Astrocyte (in vitro differentiated cells and primary cell): ENCODE measurements around the gene FGF23. TPM values are rescaled to one million over a fixed set of nuclear protein-coding genes. Genes with fewer than 3 reads are reported as not detected.

Experiments
- DNase-seq: peaks from one replicate; pipeline ENCODE4 v3.0.0-alpha.2; 2010; ENCODE audit warnings: low read depth
- FAIRE-seq: peaks from 2 replicates; lab custom pipeline; 2011; peaks lifted over from hg19 to GRCh38; lab: Jason Lieb, UNC
- H2AFZ ChIP-seq: 2 replicates; pipeline ENCODE4 v1.6.0; 2012; ENCODE audit warnings: low read depth, low read length, inconsistent platforms
- H3K27ac ChIP-seq: 2 replicates; pipeline ENCODE4 v1.5.1; 2011; ENCODE audit warnings: low read depth, low read length, inconsistent platforms
- H3K27me3 ChIP-seq: 2 replicates; pipeline ENCODE4 v1.6.0; 2011; ENCODE audit warnings: low read length, inconsistent platforms; ENCODE audit not compliant: insufficient read depth
- H3K36me3 ChIP-seq: 2 replicates; pipeline ENCODE4 v1.5.1; 2011; ENCODE audit warnings: low read length, inconsistent platforms; ENCODE audit not compliant: insufficient read depth
- H3K4me1 ChIP-seq: 2 replicates; pipeline ENCODE4 v1.5.1; 2011; ENCODE audit warnings: low read length, inconsistent platforms; ENCODE audit not compliant: insufficient read depth
- H3K4me2 ChIP-seq: 2 replicates; pipeline ENCODE4 v1.6.0; 2012; ENCODE audit warnings: low read length, inconsistent platforms
- H3K4me3 ChIP-seq: 2 replicates; pipeline ENCODE4 v1.5.1; 2011; ENCODE audit warnings: low read depth, mild to moderate bottlenecking, low read length, inconsistent platforms; ENCODE audit not compliant: insufficient read depth
- H3K79me2 ChIP-seq: 2 replicates; pipeline ENCODE4 v1.6.0; 2012; ENCODE audit warnings: mild to moderate bottlenecking, low read length, inconsistent platforms; ENCODE audit not compliant: insufficient read depth
- H3K9ac ChIP-seq: 2 replicates; pipeline ENCODE4 v1.6.0; 2012; ENCODE audit warnings: mild to moderate bottlenecking, low read length, inconsistent platforms
- H3K9me3 ChIP-seq: 2 replicates; pipeline ENCODE4 v1.5.1; 2012; ENCODE audit warnings: low read depth, mild to moderate bottlenecking, low read length, inconsistent platforms; ENCODE audit not compliant: insufficient read depth
- H4K20me1 ChIP-seq: 2 replicates; pipeline ENCODE4 v1.6.0; 2012; ENCODE audit warnings: low read length, inconsistent platforms; ENCODE audit not compliant: insufficient read depth
- H3K27ac Mint-ChIP-seq: one replicate; pipeline ENCODE4 v1.8.0; 2021; ENCODE audit warnings: mild to moderate bottlenecking, mixed read lengths; ENCODE audit not compliant: unreplicated experiment
- H3K27me3 Mint-ChIP-seq: one replicate; pipeline ENCODE4 v1.8.0; 2021; ENCODE audit warnings: low read depth, mixed read lengths; ENCODE audit not compliant: unreplicated experiment
- H3K36me3 Mint-ChIP-seq: one replicate; pipeline ENCODE4 v1.8.0; 2021; ENCODE audit warnings: low read depth, mixed read lengths; ENCODE audit not compliant: unreplicated experiment
- H3K4me1 Mint-ChIP-seq: one replicate; pipeline ENCODE4 v1.8.0; 2021; ENCODE audit warnings: low read depth, mixed read lengths; ENCODE audit not compliant: unreplicated experiment
- H3K4me3 Mint-ChIP-seq: one replicate; pipeline ENCODE4 v1.8.0; 2021; ENCODE audit warnings: mild to moderate bottlenecking, moderate library complexity, mixed read lengths; ENCODE audit not compliant: unreplicated experiment
- H3K9me3 Mint-ChIP-seq: one replicate; pipeline ENCODE4 v1.8.0; 2021; ENCODE audit warnings: mild to moderate bottlenecking, mixed read lengths; ENCODE audit not compliant: unreplicated experiment
- EZH2 ChIP-seq: IDR thresholded peaks from 2 replicates; pipeline ENCODE4 v1.6.1; 2012; ENCODE audit warnings: mild to moderate bottlenecking, low read length, inconsistent platforms; ENCODE audit not compliant: insufficient read depth
- total RNA-seq: library from RNA; stranded (reverse); gene quantifications from 2 replicates; pipeline ENCODE4 v1.2.1, GENCODE V29; 2021
- TF ChIP-seq, protein P1 (sequence below): IDR thresholded peaks from 2 replicates; pipeline ENCODE4 v1.5.1; 2011; ENCODE audit warnings: low read depth, mild to moderate bottlenecking, inconsistent platforms, low read length, moderate library complexity; ENCODE audit not compliant: insufficient read depth

The FGF23 gene
- total RNA-seq, 1 donor from 2014 or later: not detected

DNA sequence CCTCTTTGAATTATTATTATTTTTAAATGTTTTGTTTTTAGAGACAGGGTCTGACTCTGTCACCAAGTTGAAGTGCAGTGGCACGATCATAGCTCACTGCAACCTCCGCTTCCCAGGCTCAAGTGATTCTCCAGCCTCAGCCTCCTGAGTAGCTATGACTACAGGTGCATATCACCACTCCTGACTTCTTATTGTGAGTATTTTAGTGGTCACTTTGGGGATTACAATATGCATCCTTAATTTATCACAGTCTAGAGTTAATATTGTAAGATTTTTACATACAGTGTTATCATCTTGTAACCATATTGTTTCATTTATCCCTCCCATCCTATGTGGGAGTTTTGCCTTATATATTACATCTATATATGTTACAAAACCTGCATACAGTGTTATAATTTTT, 13.4 kb downstream of the FGF23 start:
- H3K27me3 Mint-ChIP-seq: peaks cover 5% of the 10 kb centered on the region

GRCh38 chr12:4356041-4356327, 23.5 kb downstream of the FGF23 start:
- DNase-seq: no peak
- H3K4me1 Mint-ChIP-seq: peaks cover 10% of the 10 kb centered on the region

More for the DNA sequence above, 13.4 kb downstream of the FGF23 start:
- H3K9ac ChIP-seq: no peak overlapping the region
- no peak overlapping the region for H3K4me3 Mint-ChIP-seq
- H3K9me3 ChIP-seq: no peaks in the 10 kb centered on the region
- no peaks in the 10 kb centered on the region for H4K20me1 ChIP-seq
- H3K27ac Mint-ChIP-seq: no peak overlapping the region
- no peak for TF ChIP-seq EZH2
- TF ChIP-seq, protein P1, sequence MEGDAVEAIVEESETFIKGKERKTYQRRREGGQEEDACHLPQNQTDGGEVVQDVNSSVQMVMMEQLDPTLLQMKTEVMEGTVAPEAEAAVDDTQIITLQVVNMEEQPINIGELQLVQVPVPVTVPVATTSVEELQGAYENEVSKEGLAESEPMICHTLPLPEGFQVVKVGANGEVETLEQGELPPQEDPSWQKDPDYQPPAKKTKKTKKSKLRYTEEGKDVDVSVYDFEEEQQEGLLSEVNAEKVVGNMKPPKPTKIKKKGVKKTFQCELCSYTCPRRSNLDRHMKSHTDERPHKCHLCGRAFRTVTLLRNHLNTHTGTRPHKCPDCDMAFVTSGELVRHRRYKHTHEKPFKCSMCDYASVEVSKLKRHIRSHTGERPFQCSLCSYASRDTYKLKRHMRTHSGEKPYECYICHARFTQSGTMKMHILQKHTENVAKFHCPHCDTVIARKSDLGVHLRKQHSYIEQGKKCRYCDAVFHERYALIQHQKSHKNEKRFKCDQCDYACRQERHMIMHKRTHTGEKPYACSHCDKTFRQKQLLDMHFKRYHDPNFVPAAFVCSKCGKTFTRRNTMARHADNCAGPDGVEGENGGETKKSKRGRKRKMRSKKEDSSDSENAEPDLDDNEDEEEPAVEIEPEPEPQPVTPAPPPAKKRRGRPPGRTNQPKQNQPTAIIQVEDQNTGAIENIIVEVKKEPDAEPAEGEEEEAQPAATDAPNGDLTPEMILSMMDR: no peak
- DNase-seq (no peak), FAIRE-seq (no peak)
- no peak overlapping the region for H2AFZ ChIP-seq
- no peaks in the 10 kb centered on the region for H3K27me3 ChIP-seq
- H3K27ac ChIP-seq: no peak overlapping the region
- no peak overlapping the region for H3K4me2 ChIP-seq
- no peak overlapping the region for H3K4me3 ChIP-seq
- peaks cover 2% of the 10 kb centered on the region for H3K36me3 Mint-ChIP-seq
- H3K9me3 Mint-ChIP-seq: no peaks in the 10 kb centered on the region
- no peaks in the 10 kb centered on the region for H3K4me1 ChIP-seq
- peaks cover 4% of the 10 kb centered on the region for H3K4me1 Mint-ChIP-seq
- no peaks in the 10 kb centered on the region for H3K79me2 ChIP-seq
- H3K36me3 ChIP-seq: no peaks in the 10 kb centered on the region

More at GRCh38 chr12:4356041-4356327, 23.5 kb downstream of the FGF23 start:
- Mint-ChIP-seq H3K9me3 (peaks cover 3% of the 10 kb centered on the region), H3K27ac (no peak overlapping the region), H3K4me3 (peak overlapping the region; percentile 1), H3K27me3 (no peaks in the 10 kb centered on the region), H3K36me3 (peaks cover 14% of the 10 kb centered on the region)
- no peaks in the 10 kb centered on the region for H3K9me3 ChIP-seq
- H3K9ac ChIP-seq: no peak overlapping the region
- no peak overlapping the region for H3K4me3 ChIP-seq
- no peak overlapping the region for H3K4me2 ChIP-seq
- H3K27me3 ChIP-seq: no peaks in the 10 kb centered on the region
- no peak overlapping the region for H2AFZ ChIP-seq
- no peaks in the 10 kb centered on the region for H3K4me1 ChIP-seq
- H4K20me1 ChIP-seq: no peaks in the 10 kb centered on the region
- FAIRE-seq: no peak
- H3K36me3 ChIP-seq: peaks cover 17% of the 10 kb centered on the region
- H3K79me2 ChIP-seq: no peaks in the 10 kb centered on the region
- H3K27ac ChIP-seq: no peak overlapping the region
- TF ChIP-seq EZH2: no peak
- TF ChIP-seq, protein P1: peak; percentile 7
